GM10248 (cell line): ENCODE results near the gene TANC1.

ENCODE experiments used
- CTCF ChIA-PET: fragments of 300-600 bp; sonication (Branson Sonifier 250); formaldehyde crosslinking; extraction: SDS; loops from one replicate; lab custom pipeline; 2021; ENCODE audit warnings: antibody characterized with exemption; lab: Yijun Ruan, JAX
- POLR2A ChIA-PET: fragments of 350-650 bp; sonication (Branson Sonifier 250); formaldehyde crosslinking; extraction: SDS; loops from one replicate; lab custom pipeline; 2020; ENCODE audit warnings: antibody characterized with exemption; lab: Yijun Ruan, JAX
- DNase-seq: peaks from one replicate; pipeline ENCODE4 v3.0.0; 2012; ENCODE audit errors: extremely low spot score
- TF ChIP-seq, protein P1 (sequence below): IDR thresholded peaks from 2 replicates; pipeline ENCODE4 v1.5.1; 2012; ENCODE audit warnings: mild to moderate bottlenecking, low read depth; ENCODE audit errors: extremely low read depth, missing control alignments, control extremely low read depth

The TANC1 gene

DNA sequence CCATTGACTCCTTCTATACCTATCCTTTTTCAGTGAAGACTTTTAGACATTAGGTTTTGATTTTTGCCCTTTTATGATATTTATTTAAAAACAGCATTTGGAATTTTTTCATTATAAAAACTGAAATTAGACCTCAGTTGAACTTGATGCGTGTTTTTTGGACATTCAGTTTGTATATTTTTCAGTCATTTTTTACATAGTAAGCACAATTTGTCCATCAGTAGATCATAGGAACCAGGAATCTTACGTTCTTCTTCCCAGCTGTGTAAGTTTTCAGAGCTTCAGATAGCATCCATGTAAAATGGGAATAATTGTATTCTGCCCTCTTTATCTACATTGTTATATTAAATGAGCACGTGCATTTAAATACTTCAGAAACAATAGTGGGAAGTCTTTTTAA lies 208.9 kb downstream of the TANC1 start:
- CTCF ChIA-PET = interaction anchor here (1.0 to 1.3 kb wide), 2 partner anchors 9 to 59 kb away, joined by 3 to 4 read pairs; no protein-coding TSS in a partner anchor
- TF ChIP-seq, protein P1, sequence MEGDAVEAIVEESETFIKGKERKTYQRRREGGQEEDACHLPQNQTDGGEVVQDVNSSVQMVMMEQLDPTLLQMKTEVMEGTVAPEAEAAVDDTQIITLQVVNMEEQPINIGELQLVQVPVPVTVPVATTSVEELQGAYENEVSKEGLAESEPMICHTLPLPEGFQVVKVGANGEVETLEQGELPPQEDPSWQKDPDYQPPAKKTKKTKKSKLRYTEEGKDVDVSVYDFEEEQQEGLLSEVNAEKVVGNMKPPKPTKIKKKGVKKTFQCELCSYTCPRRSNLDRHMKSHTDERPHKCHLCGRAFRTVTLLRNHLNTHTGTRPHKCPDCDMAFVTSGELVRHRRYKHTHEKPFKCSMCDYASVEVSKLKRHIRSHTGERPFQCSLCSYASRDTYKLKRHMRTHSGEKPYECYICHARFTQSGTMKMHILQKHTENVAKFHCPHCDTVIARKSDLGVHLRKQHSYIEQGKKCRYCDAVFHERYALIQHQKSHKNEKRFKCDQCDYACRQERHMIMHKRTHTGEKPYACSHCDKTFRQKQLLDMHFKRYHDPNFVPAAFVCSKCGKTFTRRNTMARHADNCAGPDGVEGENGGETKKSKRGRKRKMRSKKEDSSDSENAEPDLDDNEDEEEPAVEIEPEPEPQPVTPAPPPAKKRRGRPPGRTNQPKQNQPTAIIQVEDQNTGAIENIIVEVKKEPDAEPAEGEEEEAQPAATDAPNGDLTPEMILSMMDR = no peak
- no peak for DNase-seq
- POLR2A ChIA-PET = interaction anchor here (0.6 kb wide), 1 partner anchor 13 kb away, joined by 4 read pairs; no protein-coding TSS in a partner anchor

DNA sequence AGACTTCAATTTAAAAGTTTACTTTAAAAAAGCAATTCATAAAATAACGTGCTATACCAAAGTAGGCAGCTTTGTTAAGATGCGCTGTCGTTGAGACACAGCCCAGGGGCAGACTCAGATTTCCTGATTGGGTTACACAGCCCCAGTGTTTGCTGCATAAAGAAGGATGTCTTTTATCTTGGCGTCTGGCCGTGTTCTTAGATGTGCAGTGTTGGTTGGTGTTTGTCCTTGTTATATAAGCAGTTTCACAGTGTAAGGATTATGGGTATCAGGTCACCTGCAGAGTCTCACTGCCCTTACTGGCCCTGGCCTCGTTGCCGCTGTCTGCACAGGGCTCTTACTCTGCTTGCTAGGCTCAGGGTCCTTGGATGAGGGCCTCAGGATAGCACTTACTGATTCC lies 209.5 kb downstream of the TANC1 start:
- ChIA-PET CTCF (interaction anchor here (1.0 to 1.8 kb wide), 3 partner anchors 9 to 59 kb away, joined by 3 to 4 read pairs (median 4); no protein-coding TSS in a partner anchor), POLR2A (no interaction called here)
- no peak for DNase-seq
- TF ChIP-seq, protein P1 = no peak

DNA sequence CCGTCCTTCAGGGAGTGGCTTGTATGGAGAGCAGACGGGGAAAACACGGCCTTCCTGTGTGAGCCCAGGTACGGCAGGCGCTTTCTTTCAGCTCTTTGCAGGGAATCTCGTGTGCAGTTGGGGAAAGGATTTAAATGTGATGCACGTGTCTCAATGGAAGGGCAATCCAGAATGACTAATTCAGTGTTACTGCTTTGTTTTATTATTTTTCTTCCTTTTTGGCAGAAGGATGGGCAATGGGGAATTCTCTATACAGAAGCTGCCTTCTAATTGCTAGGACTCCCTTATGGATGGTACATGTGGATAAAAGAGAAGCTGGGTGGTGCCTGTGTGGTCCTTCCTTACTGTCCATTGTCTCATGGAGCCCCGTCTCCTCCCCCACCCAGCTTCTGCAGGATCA lies 210.7 kb downstream of the TANC1 start:
- no peak for DNase-seq
- TF ChIP-seq, protein P1 = no peak
- POLR2A ChIA-PET = no interaction called here
- CTCF ChIA-PET = interaction anchor here (1.1 to 1.8 kb wide), 2 partner anchors 10 to 145 kb away, joined by 3 to 4 read pairs; no protein-coding TSS in a partner anchor

DNA sequence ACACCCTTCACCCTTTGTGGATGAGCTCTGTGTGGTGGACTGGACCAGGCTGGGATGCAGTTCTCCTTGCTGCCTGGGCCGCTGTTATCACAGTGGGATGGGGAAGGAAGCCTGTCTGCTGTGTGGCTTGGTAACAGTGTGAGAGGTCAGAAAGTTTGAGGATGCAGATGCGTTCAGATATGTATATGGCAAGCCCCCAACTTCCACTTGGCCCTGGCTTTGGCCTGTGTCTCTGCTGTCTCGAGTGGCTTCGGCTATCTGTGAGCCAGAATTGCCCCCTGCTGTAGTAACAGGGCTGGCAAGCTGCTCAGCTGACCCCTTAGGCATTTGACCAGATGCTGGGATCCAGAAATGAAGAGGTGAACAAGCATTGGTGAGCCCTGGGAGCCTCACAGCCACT lies 211.3 kb downstream of the TANC1 start:
- CTCF ChIA-PET = interaction anchor here (1.1 to 2.0 kb wide), 4 partner anchors 10 to 145 kb away, joined by 3 to 6 read pairs (median 4); no protein-coding TSS in a partner anchor
- POLR2A ChIA-PET = no interaction called here
- no peak for DNase-seq
- TF ChIP-seq, protein P1 = no peak

DNA sequence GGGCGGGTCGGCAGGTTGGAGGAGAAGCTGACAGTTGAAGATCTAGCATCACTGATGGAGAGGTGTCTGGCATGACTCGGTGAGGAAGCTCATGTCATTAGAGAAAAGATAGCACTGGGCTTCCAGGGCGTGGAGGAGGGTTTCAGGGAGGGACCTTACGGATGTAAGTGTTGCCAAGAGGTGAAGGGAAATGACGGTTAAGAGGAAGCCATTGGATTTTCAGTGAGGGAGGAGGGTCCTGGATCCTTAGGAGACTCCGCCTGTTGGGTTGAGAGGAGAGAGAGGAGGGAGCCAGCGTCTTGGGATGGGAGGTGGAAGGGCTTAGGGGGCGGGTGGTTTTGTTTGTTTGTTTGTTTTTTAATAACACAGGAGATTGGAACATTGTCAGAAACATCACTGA lies 214.9 kb downstream of the TANC1 start:
- CTCF ChIA-PET = interaction anchor here (1.6 to 2.7 kb wide), 2 partner anchors 10 to 16 kb away, joined by 3 to 10 read pairs; no protein-coding TSS in a partner anchor

DNA sequence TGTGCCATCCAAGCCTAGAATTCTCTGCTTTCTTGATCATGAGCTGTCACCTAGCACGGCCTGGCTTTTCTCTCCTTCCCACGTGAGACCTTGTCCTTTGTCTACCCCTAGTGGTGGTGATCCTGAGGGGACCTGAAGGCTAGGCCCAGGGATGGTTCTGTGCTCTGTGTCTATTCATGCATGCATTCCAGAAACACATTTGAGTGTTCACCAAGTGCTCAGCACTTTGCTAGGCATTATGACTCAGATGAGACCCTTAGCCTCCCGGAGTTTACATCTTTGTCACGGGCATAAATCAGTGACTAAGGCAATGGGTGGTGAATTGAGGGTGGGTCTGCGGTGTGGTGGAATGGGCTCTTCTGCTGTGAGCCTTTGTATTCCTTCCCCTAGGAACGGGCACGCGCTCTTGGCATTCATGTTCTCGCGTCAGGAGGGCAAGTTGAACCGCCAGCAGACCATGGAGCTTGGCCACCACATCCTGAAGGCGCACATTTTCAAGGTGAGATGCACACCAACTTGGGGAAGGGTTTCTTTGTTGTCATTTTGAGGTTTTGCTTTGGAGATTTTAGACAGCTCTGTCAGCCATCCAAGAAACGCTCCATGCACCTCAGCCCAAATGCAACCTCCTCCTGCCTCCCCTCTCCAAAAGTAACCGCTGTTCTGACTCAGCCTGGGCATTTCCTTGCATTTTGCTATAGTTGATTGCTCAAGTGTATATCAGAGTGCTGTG lies 217.1 kb downstream of the TANC1 start:
- ChIA-PET POLR2A (no interaction called here), CTCF (interaction anchor here (1.0 to 2.1 kb wide), 3 partner anchors 32 to 67 kb away, joined by 3 to 5 read pairs (median 4); no protein-coding TSS in a partner anchor)
- DNase-seq = peak; percentile 49
- TF ChIP-seq, protein P1 = peak; percentile 28

More for the DNA sequence above, 214.9 kb downstream of the TANC1 start:
- no peak for DNase-seq
- TF ChIP-seq, protein P1 = no peak
- POLR2A ChIA-PET = no interaction called here
